HT-29 (cell line): ENCODE measurements around the gene KLHL22. TPM values are rescaled to one million over a fixed set of nuclear protein-coding genes. Genes with fewer than 3 reads are reported as not detected.
"Not testable (repeated sequence)": the region's sequence is repeated elsewhere in the genome, so short reads cannot be mapped to it uniquely, and the experiment has no call there.

ENCODE experiments used
- DNase-seq: peaks from one replicate; pipeline ENCODE4 v3.0.0-alpha.2; 2015; ENCODE audit warnings: low spot score
- small RNA-seq: library from RNA; depleted of rRNA; stranded (forward); fragments of <200 nt; gene quantifications from one replicate; pipeline ENCODE3, GENCODE V24; 2014
- total RNA-seq: library from RNA; depleted of rRNA; stranded (reverse); fragments of >200 nt; shearing (Covaris generic); gene quantifications from 2 replicates; pipeline ENCODE4 v1.2.3, GENCODE V29; 2014; rRNA removed

KLHL22 gene
- total RNA-seq, 1 experiment from 2014 or later: 15.7 TPM

DNA sequence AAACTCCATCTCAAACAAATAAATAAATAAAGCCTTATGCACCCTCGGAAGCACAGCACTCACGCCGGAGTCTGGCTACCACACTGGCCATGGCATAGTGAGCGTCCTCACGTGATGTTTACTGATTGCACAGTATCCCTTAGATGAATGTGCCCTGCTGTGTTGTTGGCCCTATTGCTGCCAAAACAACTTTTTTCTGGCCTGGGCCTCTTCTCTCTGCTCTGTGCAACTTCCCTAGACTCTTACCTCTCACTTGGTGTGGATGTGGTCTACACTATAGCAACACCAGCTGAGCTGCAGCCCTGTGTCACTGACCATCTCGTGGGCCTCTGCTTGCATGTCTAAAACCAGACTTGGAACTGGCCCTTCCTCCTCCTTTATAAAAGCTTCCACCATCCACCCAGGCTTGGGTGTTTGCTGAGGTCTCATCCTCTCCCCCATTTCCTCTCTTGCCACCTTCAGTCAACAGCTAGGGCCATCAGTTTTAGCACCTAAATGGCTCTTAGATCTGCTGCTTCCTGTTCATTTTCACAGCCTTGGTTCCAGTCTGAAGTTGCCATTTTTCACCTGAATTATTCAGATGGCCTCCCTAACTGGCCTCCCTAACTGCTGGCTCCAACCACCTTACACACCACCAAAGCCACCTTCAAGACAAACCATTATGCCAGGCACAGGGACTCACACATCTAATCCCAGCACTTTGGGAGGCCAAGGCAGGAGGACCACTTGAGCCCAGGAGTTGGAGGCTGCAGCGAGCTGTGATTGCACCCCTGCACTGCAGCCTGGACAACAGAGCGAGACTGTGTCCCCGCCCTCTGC, 92.4 kb downstream of the KLHL22 start:
- no peak for DNase-seq

DNA sequence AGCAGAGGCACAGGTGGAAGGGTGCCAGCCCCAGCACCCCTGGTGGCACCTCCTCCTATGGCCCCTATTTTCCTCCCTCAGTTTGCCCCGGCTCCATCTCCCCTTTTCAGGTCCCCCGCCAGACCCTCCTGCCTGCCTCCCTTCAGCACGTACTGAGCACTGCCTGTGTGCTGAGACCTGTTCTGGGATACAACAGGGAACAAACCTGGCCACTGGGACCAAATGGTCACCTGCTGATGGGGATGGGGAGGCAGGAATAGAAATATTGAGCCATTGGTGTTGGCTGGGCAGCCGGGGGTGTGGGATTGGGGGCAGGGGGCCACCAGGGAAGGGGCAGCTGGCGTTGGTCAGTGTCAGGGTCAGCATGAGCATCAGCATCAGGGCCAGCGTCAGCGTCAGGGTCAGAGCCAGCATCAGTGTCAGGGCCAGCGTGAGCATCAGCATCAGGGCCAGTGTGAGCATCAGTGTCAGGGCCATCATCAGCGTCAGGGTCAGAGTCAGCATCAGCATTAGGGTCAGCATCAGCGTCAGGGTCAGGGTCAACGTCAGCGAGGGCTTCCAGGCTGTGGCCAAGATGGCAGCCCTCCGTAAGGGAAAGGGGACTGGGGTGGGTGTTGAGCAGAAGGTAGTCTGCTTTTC, 94.1 kb downstream of the KLHL22 start:
- DNase-seq: no peak

DNA sequence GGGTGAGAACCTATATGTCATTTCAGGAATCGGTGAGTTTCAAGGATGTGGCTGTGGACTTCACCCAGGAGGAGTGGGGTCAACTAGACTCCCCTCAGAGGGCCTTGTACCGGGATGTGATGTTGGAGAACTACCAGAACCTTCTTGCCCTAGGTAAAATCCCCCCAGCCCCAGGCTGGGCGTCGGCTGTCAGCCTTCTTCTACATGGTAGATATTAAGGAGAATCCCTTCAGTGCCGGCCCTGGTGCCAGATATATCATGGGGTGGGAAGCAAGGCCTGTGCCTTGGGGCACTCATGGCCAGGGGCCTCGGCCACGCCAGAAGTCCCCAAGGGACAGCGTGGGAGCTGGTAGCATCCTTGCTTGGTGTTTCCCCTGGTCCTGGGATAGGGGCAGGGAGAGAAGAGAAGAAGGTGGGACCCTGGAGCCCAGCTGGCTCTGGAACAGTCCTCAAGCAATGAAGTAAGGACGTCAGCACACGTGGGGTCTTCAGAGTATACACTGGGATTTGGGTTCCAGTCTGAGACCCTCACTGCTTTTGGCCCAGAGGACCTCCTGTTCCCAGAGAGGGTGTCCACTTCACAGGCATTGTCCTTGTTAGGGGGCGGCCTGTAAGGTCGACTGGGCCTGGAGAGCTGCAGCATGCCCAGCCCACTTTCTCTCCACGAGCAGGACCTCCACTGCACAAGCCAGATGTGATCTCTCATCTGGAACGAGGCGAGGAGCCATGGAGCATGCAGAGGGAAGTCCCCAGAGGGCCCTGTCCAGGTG, 94.8 kb downstream of the KLHL22 start:
- no peak for DNase-seq

DNA sequence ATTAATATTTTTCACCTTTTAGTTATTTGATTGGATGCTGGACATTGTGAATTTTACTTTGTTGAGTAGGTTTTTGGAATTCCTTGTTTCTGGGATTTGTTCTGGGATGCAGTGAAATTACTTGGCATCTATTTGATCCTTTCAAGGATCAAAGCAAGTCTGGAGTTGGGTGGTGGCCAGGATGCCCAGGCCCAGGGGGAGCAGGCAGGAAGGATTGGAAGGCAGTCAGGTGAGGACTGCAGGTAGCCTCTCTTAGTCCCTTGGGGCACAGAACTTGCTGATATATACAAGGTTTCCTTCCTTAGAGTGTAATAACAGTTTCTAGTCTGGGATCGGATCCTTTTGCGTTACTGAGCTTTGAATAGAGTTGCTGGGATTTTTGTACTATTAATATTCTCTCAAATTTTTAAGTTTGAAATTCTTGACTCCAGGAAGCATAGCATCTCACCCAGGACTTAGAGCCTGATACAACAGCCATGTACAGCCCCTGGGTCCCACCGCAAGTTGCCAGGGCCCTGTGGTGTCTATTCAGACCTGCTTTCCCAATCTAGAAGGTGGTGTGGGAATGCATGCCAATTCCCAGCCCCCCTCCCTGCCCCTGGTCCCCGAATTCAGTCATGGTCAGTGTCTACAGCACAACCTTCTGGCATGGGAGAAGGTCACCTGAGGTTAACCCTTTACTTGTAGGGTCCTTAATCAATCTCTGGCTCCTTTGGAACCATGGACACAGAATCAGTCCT, 95.6 kb downstream of the KLHL22 start:
- no peak for DNase-seq

DNA sequence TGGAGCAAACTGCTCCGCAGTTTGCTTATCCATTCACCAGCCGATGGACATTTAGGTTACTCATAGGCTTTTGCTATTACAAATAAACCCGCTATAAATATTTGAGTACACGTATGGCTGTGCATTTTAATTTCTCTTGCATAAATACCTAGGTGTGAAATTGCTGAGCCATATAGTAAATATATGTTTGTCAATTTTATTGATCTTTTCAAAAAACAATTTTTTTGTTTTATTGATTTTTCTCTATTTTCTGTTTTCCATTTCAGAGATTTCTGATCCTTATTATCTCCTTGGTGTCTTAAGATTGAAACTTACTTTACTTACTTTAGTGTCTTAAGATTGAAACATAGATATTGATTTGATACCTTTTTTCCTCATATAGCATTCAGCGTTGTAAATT, 97.2 kb downstream of the KLHL22 start:
- DNase-seq: no peak

DNA sequence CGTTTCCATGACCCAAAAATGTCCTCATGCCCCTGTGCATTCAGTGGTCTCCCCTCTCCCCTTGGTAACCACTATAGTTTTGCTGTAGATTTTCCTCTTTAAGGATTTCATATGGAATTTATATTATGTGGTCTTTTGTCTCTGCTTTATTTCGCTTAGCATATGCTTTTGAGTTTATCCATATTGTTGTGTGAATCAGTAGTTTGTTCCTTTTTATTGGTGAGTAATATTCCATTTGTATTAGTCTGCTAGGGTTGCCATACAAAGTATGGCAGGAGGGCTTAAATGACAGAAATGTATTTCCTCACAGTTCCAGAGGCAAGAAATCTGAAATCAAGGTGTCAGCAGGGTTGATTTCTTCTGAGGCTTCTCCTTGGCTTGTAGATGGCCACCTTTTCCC, 98.1 kb downstream of the KLHL22 start:
- no peak for DNase-seq

DNA sequence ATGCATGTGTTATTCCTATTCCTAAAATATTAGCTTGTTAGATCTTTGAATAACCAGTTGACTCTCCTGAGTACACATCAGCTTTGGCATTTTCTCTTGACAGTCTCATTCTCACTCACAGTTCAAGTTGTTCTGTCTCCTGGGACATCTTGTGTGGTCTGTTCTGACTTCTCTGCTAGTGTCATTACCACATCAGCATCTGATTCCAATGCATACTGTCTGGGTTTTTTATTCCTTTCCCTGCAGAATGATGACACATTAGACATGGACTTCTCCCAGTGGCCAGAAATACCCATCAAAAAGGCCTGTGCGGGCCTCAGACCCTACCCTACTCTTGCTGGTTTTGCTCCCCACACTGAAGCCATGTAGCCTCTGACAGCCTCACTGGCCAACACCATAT, 99.0 kb downstream of the KLHL22 start:
- no peak for DNase-seq

DNA sequence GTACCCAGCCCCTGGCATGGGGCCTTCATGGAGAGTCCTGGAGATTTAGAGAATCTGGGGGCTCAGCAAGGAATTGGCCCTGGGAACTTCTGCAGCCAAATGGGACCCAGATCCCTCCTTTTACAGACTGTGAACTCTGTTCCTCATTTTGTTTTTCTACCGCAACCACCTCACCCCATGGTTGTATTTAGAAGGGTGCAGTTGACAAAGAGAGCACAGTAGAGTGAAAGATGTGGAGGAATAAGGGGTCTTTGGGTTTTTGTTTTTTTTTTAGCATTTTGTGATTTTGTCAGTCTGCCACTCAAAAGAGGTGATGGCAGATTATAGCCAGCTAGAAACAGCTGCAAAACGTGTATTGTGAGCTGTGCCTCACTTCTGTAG, 99.7 kb downstream of the KLHL22 start:
- no peak for DNase-seq

DNA sequence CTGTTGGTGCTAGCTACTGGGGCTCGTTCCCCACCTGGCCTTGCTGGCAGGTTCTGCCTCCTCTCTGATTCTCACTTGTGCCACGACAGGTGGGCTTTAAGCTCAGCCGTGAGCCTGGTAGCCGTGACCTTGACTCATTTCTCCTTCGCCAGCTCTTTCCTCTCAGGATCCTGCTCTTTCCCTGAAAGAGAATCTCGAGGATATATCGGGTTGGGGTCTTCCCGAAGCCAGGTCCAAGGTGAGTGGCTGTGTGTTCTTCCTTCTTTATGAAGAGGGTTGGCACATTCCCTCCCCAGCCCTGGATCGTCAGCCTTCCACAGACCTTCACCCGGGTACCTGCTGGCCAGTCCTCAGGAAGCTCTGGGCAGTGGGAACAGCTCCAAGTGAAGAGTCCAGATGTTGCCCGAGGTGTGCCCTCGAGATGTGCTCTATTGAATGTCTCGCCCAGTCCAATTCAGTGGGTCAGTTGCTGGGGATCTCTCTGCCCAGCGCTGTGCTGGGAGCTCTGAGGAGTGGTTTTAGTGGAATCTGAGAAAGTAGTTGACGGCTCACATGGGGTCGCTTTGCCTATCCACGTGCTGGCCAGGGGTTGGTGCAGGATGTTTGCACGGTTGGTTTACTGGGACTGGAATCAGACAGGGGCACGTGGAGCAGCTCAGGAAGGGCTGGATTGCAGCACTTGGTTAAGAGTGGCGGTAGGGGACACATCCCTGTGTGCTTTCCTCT, 100.3 kb downstream of the KLHL22 start:
- DNase-seq: no peak

DNA sequence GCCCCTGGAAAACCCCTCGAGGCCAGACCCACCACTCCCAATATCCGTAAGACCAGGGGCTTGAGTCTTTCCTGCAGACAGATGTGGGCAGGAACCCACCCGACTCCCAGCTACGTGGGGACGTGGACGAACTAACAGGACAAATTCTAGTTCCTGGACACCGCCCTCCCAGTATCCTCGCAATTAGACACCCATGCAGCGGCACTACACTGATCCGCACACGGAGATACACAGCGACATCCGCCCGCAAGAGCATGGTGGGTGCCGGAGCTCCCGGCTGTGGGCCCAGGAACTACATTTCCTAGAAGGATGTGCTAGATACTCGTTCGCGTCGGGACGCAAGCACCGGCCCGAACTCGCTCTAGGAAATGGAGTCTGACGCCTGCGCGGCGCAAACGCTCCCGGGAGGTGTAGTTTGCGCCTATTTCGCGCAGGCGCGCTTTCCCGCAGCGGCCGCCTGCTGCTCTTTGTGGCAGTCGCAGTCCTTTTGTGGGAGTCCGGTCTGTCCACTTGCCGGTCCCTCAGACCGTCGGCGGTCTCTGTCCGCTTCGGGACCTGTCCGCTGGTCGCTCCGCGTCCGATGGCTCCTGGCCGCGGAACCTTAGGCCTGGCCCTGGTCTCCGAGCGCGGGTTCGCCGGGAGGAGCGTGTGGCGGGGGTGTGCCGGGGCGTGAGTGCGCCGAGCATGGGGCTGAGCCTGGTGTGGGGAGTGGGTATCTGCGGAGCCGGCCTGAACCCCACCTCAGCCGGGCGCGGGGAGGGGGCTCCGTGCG, 101.7 kb downstream of the KLHL22 start, which contains the start of gene ZNF74:
TSS of gene ZNF74 (plus strand) at position 447 of the 772 bp plus-strand sequence. CDS start 478 bp downstream, outside the sequence.
- DNase-seq: peak; percentile 96

DNA sequence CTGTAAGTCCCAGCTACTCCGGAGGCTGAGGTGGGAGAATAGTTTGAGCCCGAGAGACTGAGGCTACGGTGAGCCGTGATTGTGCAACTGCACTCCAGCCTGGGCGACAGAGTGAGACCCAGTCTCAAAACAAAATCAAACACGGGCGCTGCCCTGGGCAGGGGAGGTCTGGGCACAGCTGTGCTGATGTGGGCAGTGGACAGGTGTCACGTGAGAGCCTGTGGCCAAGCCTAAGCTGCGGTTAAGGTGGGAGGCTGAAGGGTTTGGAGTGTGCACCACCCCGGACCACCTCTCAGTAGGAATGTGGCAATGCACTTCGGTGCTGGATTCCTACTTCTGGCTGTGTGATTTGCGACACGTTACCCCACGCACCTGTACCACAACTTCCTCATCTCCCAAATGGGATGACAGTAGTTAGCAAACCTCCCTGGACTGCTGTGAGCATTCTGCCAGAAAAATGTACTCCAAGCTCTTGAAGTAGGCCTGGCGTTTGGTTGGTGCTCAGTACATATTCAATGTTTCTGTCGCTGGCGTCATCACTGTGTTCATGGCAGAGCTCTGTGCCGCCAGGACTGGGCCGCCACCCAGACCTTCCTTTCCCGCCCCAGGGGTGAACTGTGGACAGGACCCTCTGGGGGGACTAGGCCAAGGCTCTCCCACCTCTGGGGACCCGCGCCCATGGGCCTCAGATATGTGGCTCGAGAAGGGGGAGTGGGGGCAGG, 102.5 kb downstream of the KLHL22 start:
- DNase-seq: no peak

DNA sequence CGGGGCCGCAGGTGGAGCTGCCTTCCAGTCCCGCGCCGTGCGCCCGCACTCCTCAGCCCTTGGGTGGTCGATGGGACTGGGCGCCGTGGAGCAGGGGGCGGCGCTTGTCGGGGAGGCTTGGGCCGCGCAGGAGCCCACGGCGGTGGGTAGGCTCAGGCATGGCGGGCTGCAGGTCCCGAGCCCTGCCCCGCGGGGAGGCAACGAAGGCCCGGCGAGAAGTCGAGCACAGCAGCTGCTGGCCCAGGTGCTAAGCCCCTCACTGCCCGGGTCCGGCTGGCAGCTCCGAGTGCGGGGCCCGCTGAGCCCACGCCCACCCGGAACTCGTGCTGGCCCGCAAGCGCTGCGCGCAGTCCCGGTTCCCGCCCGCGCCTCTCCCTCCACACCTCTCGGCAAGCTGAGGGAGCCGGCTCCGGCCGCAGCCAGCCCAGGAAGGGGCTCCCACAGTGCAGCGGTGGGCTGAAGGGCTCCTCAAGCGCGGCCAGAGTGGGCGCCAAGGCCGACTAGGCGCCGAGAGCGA, 103.2 kb downstream of the KLHL22 start:
- not testable (repeated sequence) for DNase-seq

Small RNA genes lying within 50 kb of the gene (small RNA-seq; reads per million reads assigned to genes)
- gene RF00019 (not detected), gene RN7SL812P (not detected), gene RNU6-225P (not detected), gene RNY1P9 (not detected)

Other genes with a start within 250 kb of the KLHL22 start
- 41.7 and 45.7 TPM in 2 replicates for gene RTN4R, start 227.5 kb downstream of the KLHL22 start, total RNA-seq
- gene DGCR6L, start 175.7 kb downstream of the KLHL22 start, total RNA-seq: 132 and 163 TPM in 2 replicates
- gene ZNF74, start 101.6 kb downstream of the KLHL22 start, total RNA-seq: 18.6 and 22.2 TPM in 2 replicates
- 0.18 and 0.39 TPM in 2 replicates for gene SCARF2, start 58.0 kb downstream of the KLHL22 start, total RNA-seq
- gene MED15, start 11.8 kb upstream of the KLHL22 start, total RNA-seq: 110 and 127 TPM in 2 replicates